ENCODE results near the gene AADAT. TPM values are rescaled to one million over a fixed set of nuclear protein-coding genes. Genes with fewer than 3 reads are reported as not detected.

AADAT gene
- polyA plus RNA-seq, 2 of the 4 experiments (the other 2 are of a cell fraction) = 8.8 to 23.2 TPM

DNA sequence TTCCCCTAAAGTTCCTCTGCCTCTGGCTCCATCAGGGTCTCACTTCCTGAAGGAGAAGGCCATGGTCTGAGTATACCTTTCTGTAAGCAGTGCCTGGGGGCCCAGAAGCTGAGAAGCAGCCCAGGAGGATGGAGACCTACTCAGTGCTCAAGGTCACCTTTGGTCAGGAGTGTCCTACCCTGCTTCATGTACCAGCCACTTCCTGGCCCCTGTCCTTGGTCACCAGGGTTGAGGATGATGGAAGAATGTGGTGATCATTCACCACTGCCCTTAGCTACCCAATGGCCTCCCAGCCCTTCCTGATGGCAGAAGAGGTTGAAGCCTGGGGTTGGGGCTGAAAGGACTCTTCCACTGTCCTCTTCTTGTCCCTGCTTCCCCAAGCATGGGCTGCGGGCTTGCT, 54.5 kb downstream of the AADAT start:
- Histone ChIP-seq H3K27ac (no peak overlapping the region), H3K9me3 (no peaks in the 10 kb centered on the region), H3K4me3 (no peak overlapping the region), H3K4me1 (no peaks in the 10 kb centered on the region), H3K4me2 (no peak overlapping the region)
- FAIRE-seq (no peak), DNase-seq (ENCODE audit: low read depth in 1 of 2, low spot score in 1 of 2) (no peak), ATAC-seq (no peak)
- CTCF ChIA-PET = no interaction called here
- TF ChIP-seq KDM1A (IDR thresholded peaks at IDR 0.05; ENCODE audit: low read depth) = no peak
- no peak for TF ChIP-seq RCOR1 (IDR thresholded peaks at IDR 0.05; ENCODE audit: low read depth, low read length)
- TF ChIP-seq ESRRA (IDR thresholded peaks at IDR 0.05; ENCODE audit: borderline replicate concordance, low read length) = no peak
- TF ChIP-seq SREBF2 (IDR thresholded peaks at IDR 0.05) = no peak
- no peak for TF ChIP-seq NPAS2 (CRISPR knock-in tag; IDR thresholded peaks at IDR 0.05; ENCODE audit: borderline replicate concordance)
- no peak for TF ChIP-seq HOXA7 (CRISPR knock-in tag; IDR thresholded peaks at IDR 0.05)
- no peak for TF ChIP-seq HOXB5 (CRISPR knock-in tag; IDR thresholded peaks at IDR 0.05)
- no peak for TF ChIP-seq MYC (IDR thresholded peaks at IDR 0.05; ENCODE audit: borderline replicate concordance, low read length)
- TF ChIP-seq CEBPB (IDR thresholded peaks at IDR 0.05) = no peak
- no peak for TF ChIP-seq NFE2L2 (conservative IDR thresholded peaks at IDR 0.05; ENCODE audit: low read length)
- WGBS (ENCODE audit: missing lambda C conversion rate) = 92% methylated on average over 1 of the region's 1 CpG
- POLR2A ChIA-PET = no interaction called here

DNA sequence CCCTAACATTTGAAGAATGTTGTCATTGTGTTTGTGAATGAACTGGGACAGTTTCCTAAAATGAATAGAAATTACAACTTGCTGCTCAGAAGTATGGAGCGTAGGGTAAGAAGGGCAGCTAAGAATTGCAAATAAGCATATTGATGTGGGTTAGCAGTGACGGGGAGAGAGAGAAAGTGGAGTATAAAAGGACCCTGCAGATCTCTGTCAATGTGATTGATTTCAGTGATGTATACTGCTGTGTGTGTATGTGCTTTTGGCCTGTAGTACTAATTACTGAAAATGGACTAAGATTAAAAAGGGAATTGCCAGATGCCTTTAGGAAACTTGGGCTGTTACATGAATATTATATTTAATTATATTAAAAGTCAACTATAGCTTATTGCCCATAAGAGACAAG, 55.8 kb downstream of the AADAT start:
- FAIRE-seq (no peak), ATAC-seq (no peak), DNase-seq (ENCODE audit: low read depth in 1 of 2, low spot score in 1 of 2) (no peak)
- no peak overlapping the region for H3K4me2 ChIP-seq
- ChIA-PET POLR2A (no interaction called here), CTCF (no interaction called here)
- no peaks in the 10 kb centered on the region for H3K4me1 ChIP-seq
- H3K27ac ChIP-seq = no peak overlapping the region
- 87% methylated on average over 2 of the region's 2 CpGs for WGBS (ENCODE audit: missing lambda C conversion rate)
- no peak overlapping the region for H3K4me3 ChIP-seq
- TF ChIP-seq NFE2L2 (conservative IDR thresholded peaks at IDR 0.05; ENCODE audit: low read length) (no peak), CEBPB (IDR thresholded peaks at IDR 0.05) (no peak), FOSL2 (IDR thresholded peaks at IDR 0.05) (no peak), FOSL2 (CRISPR knock-in tag; IDR thresholded peaks at IDR 0.05) (no peak), ZC3H11A (IDR thresholded peaks at IDR 0.05) (no peak), HOXB5 (CRISPR knock-in tag; IDR thresholded peaks at IDR 0.05) (no peak), EHMT2 (IDR thresholded peaks at IDR 0.05; ENCODE audit: low read depth) (no peak), SMC3 (IDR thresholded peaks at IDR 0.05) (no peak), JUN (IDR thresholded peaks at IDR 0.05) (no peak), PHF8 (IDR thresholded peaks at IDR 0.05; ENCODE audit: borderline replicate concordance, low read depth) (no peak), RARB (CRISPR knock-in tag; IDR thresholded peaks at IDR 0.05) (no peak), TFCP2L1 (CRISPR knock-in tag; IDR thresholded peaks at IDR 0.05) (no peak), CBX8 (IDR thresholded peaks at IDR 0.05) (no peak), CHD2 (IDR thresholded peaks at IDR 0.05; ENCODE audit: low read length, partially characterized antibody) (no peak), RFX5 (IDR thresholded peaks at IDR 0.05) (no peak), KDM1A (IDR thresholded peaks at IDR 0.05; ENCODE audit: low read depth) (no peak)
- TF ChIP-seq, protein P1, sequence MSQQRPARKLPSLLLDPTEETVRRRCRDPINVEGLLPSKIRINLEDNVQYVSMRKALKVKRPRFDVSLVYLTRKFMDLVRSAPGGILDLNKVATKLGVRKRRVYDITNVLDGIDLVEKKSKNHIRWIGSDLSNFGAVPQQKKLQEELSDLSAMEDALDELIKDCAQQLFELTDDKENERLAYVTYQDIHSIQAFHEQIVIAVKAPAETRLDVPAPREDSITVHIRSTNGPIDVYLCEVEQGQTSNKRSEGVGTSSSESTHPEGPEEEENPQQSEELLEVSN (IDR thresholded peaks at IDR 0.05; ENCODE audit: borderline replicate concordance, low read depth) = no peak
- TF ChIP-seq, protein P2, sequence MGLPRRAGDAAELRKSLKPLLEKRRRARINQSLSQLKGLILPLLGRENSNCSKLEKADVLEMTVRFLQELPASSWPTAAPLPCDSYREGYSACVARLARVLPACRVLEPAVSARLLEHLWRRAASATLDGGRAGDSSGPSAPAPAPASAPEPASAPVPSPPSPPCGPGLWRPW (IDR thresholded peaks at IDR 0.05) = no peak
- TF ChIP-seq, protein P3, sequence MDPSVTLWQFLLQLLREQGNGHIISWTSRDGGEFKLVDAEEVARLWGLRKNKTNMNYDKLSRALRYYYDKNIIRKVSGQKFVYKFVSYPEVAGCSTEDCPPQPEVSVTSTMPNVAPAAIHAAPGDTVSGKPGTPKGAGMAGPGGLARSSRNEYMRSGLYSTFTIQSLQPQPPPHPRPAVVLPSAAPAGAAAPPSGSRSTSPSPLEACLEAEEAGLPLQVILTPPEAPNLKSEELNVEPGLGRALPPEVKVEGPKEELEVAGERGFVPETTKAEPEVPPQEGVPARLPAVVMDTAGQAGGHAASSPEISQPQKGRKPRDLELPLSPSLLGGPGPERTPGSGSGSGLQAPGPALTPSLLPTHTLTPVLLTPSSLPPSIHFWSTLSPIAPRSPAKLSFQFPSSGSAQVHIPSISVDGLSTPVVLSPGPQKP (IDR thresholded peaks at IDR 0.05; ENCODE audit: low read depth, low read length) = no peak
- TF ChIP-seq, protein P4, sequence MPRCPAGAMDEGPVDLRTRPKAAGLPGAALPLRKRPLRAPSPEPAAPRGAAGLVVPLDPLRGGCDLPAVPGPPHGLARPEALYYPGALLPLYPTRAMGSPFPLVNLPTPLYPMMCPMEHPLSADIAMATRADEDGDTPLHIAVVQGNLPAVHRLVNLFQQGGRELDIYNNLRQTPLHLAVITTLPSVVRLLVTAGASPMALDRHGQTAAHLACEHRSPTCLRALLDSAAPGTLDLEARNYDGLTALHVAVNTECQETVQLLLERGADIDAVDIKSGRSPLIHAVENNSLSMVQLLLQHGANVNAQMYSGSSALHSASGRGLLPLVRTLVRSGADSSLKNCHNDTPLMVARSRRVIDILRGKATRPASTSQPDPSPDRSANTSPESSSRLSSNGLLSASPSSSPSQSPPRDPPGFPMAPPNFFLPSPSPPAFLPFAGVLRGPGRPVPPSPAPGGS (IDR thresholded peaks at IDR 0.05) = no peak
- H3K9me3 ChIP-seq = no peaks in the 10 kb centered on the region
